ENCODE results near the gene ODAD4.

Gene ODAD4

GRCh38 chr17:41942626-41943373 is 12.4 kb downstream of the ODAD4 start:
- DNase-seq: no peak

DNA sequence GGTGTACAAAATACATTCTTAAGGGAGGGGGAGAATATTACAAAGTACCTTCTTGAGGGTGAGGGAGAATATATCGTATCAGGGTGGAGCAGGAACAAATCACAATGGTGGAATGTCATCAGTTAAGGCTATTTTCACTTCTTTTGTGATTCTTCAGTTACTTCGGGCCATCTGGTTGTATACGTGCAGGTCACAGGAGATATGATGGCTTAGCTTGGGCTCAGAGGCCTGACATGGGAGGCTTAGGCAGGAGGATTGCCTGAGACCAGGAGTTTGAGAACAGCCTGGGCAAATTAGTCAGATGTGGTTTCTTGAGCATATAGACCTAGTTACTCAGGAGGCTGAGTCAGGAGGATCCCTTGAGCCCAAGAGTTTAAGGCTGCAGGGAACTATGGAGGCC is 13.1 kb downstream of the ODAD4 start:
- no peak for DNase-seq

GRCh38 chr17:41944943-41945342 is 14.5 kb downstream of the ODAD4 start:
- peak in 2 of 3 donors; percentile 16 to 36 for DNase-seq

GRCh38 chr17:41948762-41949460 is 18.5 kb downstream of the ODAD4 start:
- DNase-seq: no peak

DNA sequence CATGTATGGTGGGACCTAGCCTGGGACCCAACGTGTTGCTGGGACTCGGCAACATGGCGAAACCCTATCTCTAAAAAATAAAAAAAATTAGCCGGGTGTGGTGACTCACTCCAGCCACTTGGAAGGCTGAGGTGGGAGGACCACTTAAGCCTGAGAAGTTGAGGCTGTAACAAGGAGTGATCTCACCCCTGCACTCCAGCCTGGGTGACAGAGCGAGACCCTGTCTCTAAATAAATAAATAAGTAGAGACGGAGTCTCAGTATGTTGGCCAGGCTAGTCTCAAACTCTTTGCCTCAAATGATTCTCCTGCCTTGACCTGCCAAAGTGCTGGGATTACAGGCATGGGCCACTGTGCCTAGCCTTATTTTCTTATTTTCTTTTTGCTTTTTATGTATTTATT is 26.1 kb downstream of the ODAD4 start:
- no peak for DNase-seq

- no peak for DNase-seq
Observed at GRCh38 chr17:41957031-41957868, 26.8 kb downstream of the ODAD4 start.

- DNase-seq: no peak
Observed at GRCh38 chr17:41957869-41958439, 27.5 kb downstream of the ODAD4 start.

GRCh38 chr17:41959030-41959335 is 28.6 kb downstream of the ODAD4 start:
- no peak for DNase-seq

GRCh38 chr17:41959336-41960095 is 29.1 kb downstream of the ODAD4 start:
- peak in 2 of 3 donors; percentile 20 to 39 for DNase-seq

DNA sequence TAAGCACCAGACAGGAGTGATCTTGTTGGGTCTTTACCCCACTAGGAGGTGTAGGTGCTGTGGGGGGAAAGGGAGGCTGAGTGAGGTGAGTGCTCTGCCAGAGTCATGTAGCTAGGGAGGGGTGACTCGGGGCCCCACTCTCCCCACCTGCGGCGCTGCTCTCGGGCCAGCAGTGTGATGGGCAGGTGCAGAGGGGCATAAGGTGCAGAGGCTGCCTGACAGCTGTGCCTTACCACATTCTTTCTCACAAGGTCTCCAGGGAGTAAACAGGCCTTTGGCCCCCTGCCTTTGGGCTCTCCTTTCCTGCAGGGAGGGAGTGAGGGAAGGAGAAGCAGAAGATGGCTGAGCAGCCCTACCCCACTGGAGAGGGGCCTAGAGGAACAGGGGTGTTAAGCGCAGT is 31.7 kb downstream of the ODAD4 start:
- no peak for DNase-seq

DNA sequence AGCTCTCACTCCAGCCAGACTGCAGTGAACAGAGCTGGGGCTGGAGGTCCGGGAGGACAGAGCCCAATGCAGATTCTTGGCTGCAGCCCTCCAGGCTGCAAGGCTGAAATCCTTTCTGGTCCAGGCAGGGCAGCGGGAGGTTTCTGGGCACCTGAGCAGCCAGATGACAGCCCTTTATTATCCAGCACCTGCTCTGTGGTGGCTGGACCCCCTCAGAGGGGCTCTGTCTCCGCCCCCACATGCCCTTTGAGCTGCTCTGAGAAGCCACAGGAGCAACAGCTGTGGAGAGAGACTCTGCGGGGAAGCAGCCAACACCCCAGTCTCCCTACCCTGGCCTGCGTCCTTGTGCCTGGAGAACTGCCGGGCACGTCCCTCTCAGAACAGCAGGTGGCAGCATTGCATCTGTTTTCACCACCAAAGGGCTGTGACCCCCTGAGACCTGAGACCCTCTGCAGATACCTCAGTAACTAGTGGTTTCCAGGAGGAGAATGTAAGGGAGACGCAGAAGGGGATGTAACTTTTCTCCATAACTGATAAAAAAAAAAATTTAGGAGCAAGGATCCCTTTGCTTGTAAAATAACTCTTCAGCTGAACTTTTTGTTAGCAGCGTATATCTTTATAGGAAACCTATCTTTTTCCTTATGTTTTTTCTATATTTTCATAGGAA is 32.5 kb downstream of the ODAD4 start:
- peak; percentile 76 to 84 (median 81) for DNase-seq

GRCh38 chr17:41965694-41966462 is 35.5 kb downstream of the ODAD4 start:
- DNase-seq: peak; percentile 49 to 71 (median 63)

DNA sequence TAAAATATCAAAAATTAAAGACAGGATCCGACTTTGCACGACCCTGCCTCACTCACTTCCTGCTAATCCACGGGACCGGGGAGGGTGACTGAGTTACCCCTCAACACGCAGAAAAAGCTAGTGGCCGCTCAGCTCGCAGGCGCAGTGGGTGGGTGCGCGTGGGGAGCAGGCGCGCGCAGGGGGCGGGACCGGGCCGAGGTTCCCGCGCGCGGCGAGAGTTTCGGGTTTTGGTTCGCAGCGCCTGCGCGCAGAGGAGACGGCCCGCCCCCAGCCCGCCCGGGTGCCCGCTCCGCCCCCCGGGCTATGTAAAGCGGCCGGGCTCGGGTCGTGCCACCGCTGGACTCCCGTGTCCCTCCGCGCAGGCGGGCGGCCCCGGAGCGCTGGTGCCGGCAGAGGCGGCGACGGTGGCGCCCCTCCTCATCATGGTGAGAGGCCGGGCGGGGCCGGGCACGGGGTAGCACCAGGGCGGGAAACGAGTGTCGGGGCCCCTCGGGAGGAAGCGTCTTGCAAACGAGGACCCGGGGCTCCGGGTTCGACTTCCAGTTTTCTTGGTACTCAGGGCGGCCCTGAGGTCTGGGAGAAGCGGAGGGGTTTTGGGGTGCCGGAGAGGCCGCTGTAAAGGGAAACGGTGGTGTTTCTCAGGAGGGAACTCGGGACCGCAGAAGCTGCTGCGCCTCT is 36.2 kb downstream of the ODAD4 start, which contains the start of gene CNP:
CNP (plus strand) TSS at position 333 of the 678 bp plus-strand sequence; CDS start at position 423, 90 bp downstream.
- peak; percentile 97 to 99 (median 98) for DNase-seq

DNA sequence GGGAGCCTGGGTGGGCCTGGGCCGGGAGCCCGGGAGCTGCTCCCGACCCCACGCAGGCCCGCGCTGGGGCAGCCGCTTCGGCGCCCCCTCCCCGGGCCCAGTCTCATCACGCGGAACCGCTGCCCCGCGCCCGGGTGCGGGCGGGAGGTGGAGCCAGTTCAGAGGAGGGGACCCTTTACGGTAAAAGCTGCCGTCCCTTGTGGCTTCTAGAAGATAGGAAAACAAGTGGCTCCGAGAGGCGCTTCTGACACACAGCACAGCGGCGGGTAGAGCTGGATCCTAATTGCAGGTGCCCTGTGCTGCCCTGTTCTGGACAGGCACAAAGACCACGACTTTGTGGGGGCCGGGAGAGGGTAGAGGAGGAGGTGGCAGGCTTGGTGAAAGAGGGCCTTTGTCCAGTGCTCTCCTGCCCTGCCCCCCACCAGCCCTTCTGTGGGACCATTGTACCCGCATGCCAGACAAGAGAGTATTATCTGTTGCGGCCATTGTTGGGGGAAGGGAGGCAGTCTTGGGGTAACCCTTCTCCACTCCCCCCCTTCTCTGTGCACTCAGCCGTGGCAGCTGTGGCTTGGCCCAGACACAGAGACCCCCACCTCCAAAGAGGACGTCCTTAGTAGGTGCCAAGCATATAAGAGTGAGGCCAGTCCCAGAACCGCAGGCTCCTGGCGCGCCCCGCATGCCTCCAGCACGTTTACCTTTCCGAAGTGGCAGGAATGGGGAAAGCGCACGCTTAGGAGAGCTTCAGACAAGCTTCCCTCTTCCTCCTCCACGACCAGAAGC is 36.9 kb downstream of the ODAD4 start:
- no peak for DNase-seq

GRCh38 chr17:41967921-41968578 is 37.6 kb downstream of the ODAD4 start:
- DNase-seq: no peak

GRCh38 chr17:41968676-41969075 is 38.3 kb downstream of the ODAD4 start:
- DNase-seq: no peak

GRCh38 chr17:41970901-41971331 is 40.5 kb downstream of the ODAD4 start:
- DNase-seq: no peak

GRCh38 chr17:41971721-41972523 is 41.5 kb downstream of the ODAD4 start:
- DNase-seq: no peak
